ENCODE results near the gene SLC35E4.

GRCh38 chr22:30662040-30662439, 26.5 kb downstream of the SLC35E4 start:
- TF ChIP-seq CTCF (IDR thresholded peaks at IDR 0.05; ENCODE audit: insufficient read depth, low read depth, low read length) (no peak), EZH2 (IDR thresholded peaks at IDR 0.05; ENCODE audit: insufficient read depth, low read length) (no peak)

Data from astrocyte (in vitro differentiated cells and primary cell).